H9 (cell line): ENCODE data around the gene CLMN. TPM values are rescaled to one million over a fixed set of nuclear protein-coding genes. Genes with fewer than 3 reads are reported as not detected.
A peak's percentile ranks its signal among the peaks of the same experiment; 100 is the strongest.

Experiments
- DNase-seq: peaks from one replicate; pipeline ENCODE4 v3.0.0-alpha.2; 2017
- H2AFZ ChIP-seq: one replicate; pipeline ENCODE4 v1.6.1; 2013; ENCODE audit warnings: mild to moderate bottlenecking, low read length, control low read depth, moderate library complexity
- H2AK5ac ChIP-seq: 2 replicates; pipeline ENCODE4 v1.6.1; 2013; ENCODE audit warnings: low read length, control low read depth, mixed read lengths; ENCODE audit not compliant: insufficient read length
- H2BK120ac ChIP-seq: one replicate; pipeline ENCODE4 v1.6.1; 2013; ENCODE audit warnings: low read depth, mild to moderate bottlenecking, low read length, control low read depth, inconsistent platforms; ENCODE audit not compliant: poor library complexity, severe bottlenecking
- H2BK12ac ChIP-seq: 2 replicates; pipeline ENCODE4 v1.6.1; 2013; ENCODE audit warnings: low read length, control low read depth, mixed read lengths, low read depth; ENCODE audit not compliant: insufficient read length
- H2BK15ac ChIP-seq: 2 replicates; pipeline ENCODE4 v1.6.1; 2013; ENCODE audit warnings: low read depth, low read length, control low read depth
- H2BK20ac ChIP-seq: one replicate; pipeline ENCODE4 v1.6.1; 2013; ENCODE audit warnings: low read depth, mild to moderate bottlenecking, low read length, control low read depth, inconsistent platforms; ENCODE audit not compliant: poor library complexity, severe bottlenecking
- H2BK5ac ChIP-seq: 2 replicates; pipeline ENCODE4 v1.6.1; 2013; ENCODE audit warnings: low read length, control low read depth, mixed read lengths; ENCODE audit not compliant: insufficient read length
- H3K14ac ChIP-seq: 2 replicates; pipeline ENCODE4 v1.6.1; 2013; ENCODE audit warnings: low read length, control low read depth; ENCODE audit not compliant: insufficient read depth
- H3K18ac ChIP-seq: 2 replicates; pipeline ENCODE4 v1.6.1; 2013; ENCODE audit warnings: low read depth, mild to moderate bottlenecking, mixed read lengths, low read length, control low read depth; ENCODE audit not compliant: insufficient read length
- H3K23ac ChIP-seq: 2 replicates; pipeline ENCODE4 v1.6.1; 2013; ENCODE audit warnings: low read length, control low read depth, mixed read lengths, low read depth; ENCODE audit not compliant: insufficient read length
- H3K23me2 ChIP-seq: 2 replicates; pipeline ENCODE4 v1.6.1; 2013; ENCODE audit warnings: low read depth, mild to moderate bottlenecking, mixed read lengths, low read length, control low read depth; ENCODE audit not compliant: insufficient read length, poor library complexity, severe bottlenecking
- H3K27ac ChIP-seq: 2 replicates; pipeline ENCODE4 v1.5.1; 2013; ENCODE audit warnings: low read length, control low read depth, mixed read lengths, low read depth; ENCODE audit not compliant: insufficient read length
- H3K27me3 ChIP-seq: 2 replicates; pipeline ENCODE4 v1.6.1; 2013; ENCODE audit warnings: low read length, control low read depth, inconsistent platforms; ENCODE audit not compliant: insufficient read depth
- H3K4ac ChIP-seq: 2 replicates; pipeline ENCODE4 v1.6.1; 2013; ENCODE audit warnings: low read depth, mild to moderate bottlenecking, control low read depth, inconsistent platforms, low read length, moderate library complexity
- H3K4me1 ChIP-seq: 2 replicates; pipeline ENCODE4 v1.6.1; 2013; ENCODE audit warnings: low read length, control low read depth, inconsistent platforms; ENCODE audit not compliant: insufficient read depth
- H3K4me2 ChIP-seq: 2 replicates; pipeline ENCODE4 v1.6.1; 2013; ENCODE audit warnings: low read length, control low read depth, mixed read lengths; ENCODE audit not compliant: insufficient read length, insufficient read depth
- H3K56ac ChIP-seq: 2 replicates; pipeline ENCODE4 v1.6.1; 2013; ENCODE audit warnings: low read depth, mild to moderate bottlenecking, mixed read lengths, low read length, control low read depth; ENCODE audit not compliant: insufficient read length
- H3K79me1 ChIP-seq: 2 replicates; pipeline ENCODE4 v1.6.1; 2013; ENCODE audit warnings: low read depth, mild to moderate bottlenecking, moderate library complexity, low read length, control low read depth, inconsistent platforms; ENCODE audit not compliant: insufficient read depth, poor library complexity, severe bottlenecking
- H3K79me2 ChIP-seq: 2 replicates; pipeline ENCODE4 v1.6.1; 2013; ENCODE audit warnings: low read length, control low read depth, inconsistent platforms; ENCODE audit not compliant: insufficient read depth
- H3K9ac ChIP-seq: 2 replicates; pipeline ENCODE4 v1.6.1; 2013; ENCODE audit warnings: low read length, control low read depth, mixed read lengths; ENCODE audit not compliant: insufficient read length; ENCODE audit errors: extremely low read depth
- H3K9me3 ChIP-seq: one replicate; pipeline ENCODE4 v1.6.1; 2013; ENCODE audit warnings: low read depth, low read length, inconsistent platforms; ENCODE audit not compliant: control insufficient read depth
- H3T11ph ChIP-seq: one replicate; pipeline ENCODE4 v1.6.1; 2013; ENCODE audit warnings: mild to moderate bottlenecking, low read length, control low read depth, inconsistent platforms
- H4K20me1 ChIP-seq: one replicate; pipeline ENCODE4 v1.6.1; 2013; ENCODE audit not compliant: control insufficient read depth, insufficient read length, insufficient read depth
- H4K5ac ChIP-seq: 2 replicates; pipeline ENCODE4 v1.6.1; 2013; ENCODE audit warnings: low read depth, mild to moderate bottlenecking, mixed read lengths, low read length, control low read depth; ENCODE audit not compliant: insufficient read length
- H4K8ac ChIP-seq: replicated peaks from 2 replicates; pipeline ENCODE4 v1.6.1; 2013; ENCODE audit warnings: low read length, control low read depth, mixed read lengths, low read depth; ENCODE audit not compliant: insufficient read length
- H4K91ac ChIP-seq: 2 replicates; pipeline ENCODE4 v1.6.1; 2013; ENCODE audit warnings: low read depth, mild to moderate bottlenecking, moderate library complexity, mixed read lengths, low read length, control low read depth; ENCODE audit not compliant: insufficient read length
- H3K27ac Mint-ChIP-seq, 3 experiments: 2 replicates in 2 of 3; 3 replicates in 1 of 3; pipeline ENCODE4 v1.8.0; 2020 to 2021; ENCODE audit warnings: mixed read lengths in 3 of 3, mild to moderate bottlenecking in 1 of 3, moderate library complexity in 1 of 3
- H3K27me3 Mint-ChIP-seq: 2 replicates; pipeline ENCODE4 v1.8.0; 2021; ENCODE audit warnings: low read depth, mild to moderate bottlenecking, moderate library complexity, mixed read lengths
- H3K36me3 Mint-ChIP-seq, 3 experiments: 2 replicates in 2 of 3; 3 replicates in 1 of 3; pipeline ENCODE4 v1.8.0; 2020 to 2021; ENCODE audit warnings: low read depth in 3 of 3, mixed read lengths in 3 of 3; ENCODE audit not compliant: insufficient read depth in 1 of 3
- H3K4me1 Mint-ChIP-seq, 2 experiments: 2 replicates each; pipeline ENCODE4 v1.8.0; 2020; ENCODE audit warnings: mixed read lengths in 2 of 2
- H3K4me3 Mint-ChIP-seq, 2 experiments: 2 replicates in 1 of 2; 3 replicates in 1 of 2; pipeline ENCODE4 v1.8.0; 2020 to 2021; ENCODE audit warnings: mild to moderate bottlenecking in 2 of 2, mixed read lengths in 2 of 2, moderate library complexity in 1 of 2
- H3K9me3 Mint-ChIP-seq, 2 experiments: 2 replicates in 1 of 2; 3 replicates in 1 of 2; pipeline ENCODE4 v1.8.0; 2020; ENCODE audit warnings: mild to moderate bottlenecking in 2 of 2, mixed read lengths in 2 of 2, moderate library complexity in 1 of 2
- WGBS: extraction: QIAGEN DNeasy Blood & Tissue Kit; methylation state at CpG from one replicate; pipeline ENCODE4 v1.1.7; 2013; ENCODE audit warnings: missing lambda C conversion rate, low lambda C conversion rate, mixed read lengths; ENCODE audit not compliant: insufficient read length; ENCODE audit errors: extremely low coverage; 5-methylcytosine and 5-hydroxymethylcytosine counted together
- total RNA-seq: library from RNA; stranded (reverse); gene quantifications from 2 replicates; pipeline ENCODE4 v1.2.1, GENCODE V29; 2021
- TF ChIP-seq, protein P1 (sequence below): fragments of 200-600 bp; sonication (generic); conservative IDR thresholded peaks from 3 replicates; pipeline ENCODE4 v1.8.0; 2021; ENCODE audit warnings: antibody characterized with exemption, mild to moderate bottlenecking

The CLMN gene
- total RNA-seq, 1 experiment from 2014 or later = 7.6 TPM

DNA sequence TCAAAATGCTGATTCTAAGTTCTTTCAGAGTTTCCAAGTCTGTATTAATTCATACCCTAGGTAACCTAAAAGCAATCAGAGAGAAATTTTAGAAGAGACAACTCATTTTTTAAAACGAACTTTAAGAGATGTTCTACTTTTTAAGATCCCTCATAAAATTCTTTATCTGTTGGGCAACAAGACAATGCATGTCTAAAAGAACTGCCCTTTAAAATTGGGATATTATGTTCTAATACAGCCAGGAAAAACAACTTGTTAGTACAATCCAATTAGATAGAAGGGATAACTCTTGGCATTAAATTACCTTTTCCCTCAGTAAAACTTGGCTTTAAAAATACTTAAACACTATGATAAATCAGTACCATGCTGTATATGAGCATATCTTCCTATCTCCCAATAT lies 178.0 kb downstream of the CLMN start:
- no peak overlapping the region for H3K4ac ChIP-seq
- no peak overlapping the region for H3K9ac ChIP-seq
- H3K36me3 Mint-ChIP-seq = peaks cover 5 to 14% (median 14%) of the 10 kb centered on the region in 3 experiments
- peaks cover 10% of the 10 kb centered on the region; the same call in 1 of the 2 replicates for H3K4me1 ChIP-seq
- no peak overlapping the region for H3K23ac ChIP-seq
- H3K9me3 ChIP-seq = no peaks in the 10 kb centered on the region
- no peak overlapping the region for H4K8ac ChIP-seq
- no peak overlapping the region for H2BK20ac ChIP-seq
- no peak overlapping the region for H3K18ac ChIP-seq
- H4K20me1 ChIP-seq = no peaks in the 10 kb centered on the region
- H3K4me3 Mint-ChIP-seq = peak overlapping the region in 1 of 2 experiments; percentile 55; a peak in 1 of 5 replicates
- H3K27me3 Mint-ChIP-seq = no peaks in the 10 kb centered on the region
- H2AK5ac ChIP-seq = no peak overlapping the region
- no peak overlapping the region for H3K56ac ChIP-seq
- H4K91ac ChIP-seq = no peak overlapping the region
- H3K79me2 ChIP-seq = peaks cover 10% of the 10 kb centered on the region; the same call in 1 of the 2 replicates
- WGBS = no CpG with 5 or more reads among the region's 1 CpG
- H2AFZ ChIP-seq = no peak overlapping the region
- no peak overlapping the region for H2BK12ac ChIP-seq
- H2BK15ac ChIP-seq = no peak overlapping the region
- no peak overlapping the region for H2BK5ac ChIP-seq
- H2BK120ac ChIP-seq = no peak overlapping the region
- no peak overlapping the region for H3T11ph ChIP-seq
- H3K79me1 ChIP-seq = no peaks in the 10 kb centered on the region
- no peak for DNase-seq
- H3K27ac Mint-ChIP-seq = peak overlapping the region in 2 of 3 experiments; percentile 64 to 66; a peak in 3 of 7 replicates
- peaks cover 5 to 15% of the 10 kb centered on the region in 2 experiments; a peak in 4 of 5 replicates for H3K9me3 Mint-ChIP-seq
- H3K23me2 ChIP-seq = no peaks in the 10 kb centered on the region
- no peak overlapping the region for H3K27ac ChIP-seq
- peaks cover 80 to 90% of the 10 kb centered on the region in 2 experiments for H3K4me1 Mint-ChIP-seq
- no peaks in the 10 kb centered on the region for H3K27me3 ChIP-seq
- TF ChIP-seq, protein P1, sequence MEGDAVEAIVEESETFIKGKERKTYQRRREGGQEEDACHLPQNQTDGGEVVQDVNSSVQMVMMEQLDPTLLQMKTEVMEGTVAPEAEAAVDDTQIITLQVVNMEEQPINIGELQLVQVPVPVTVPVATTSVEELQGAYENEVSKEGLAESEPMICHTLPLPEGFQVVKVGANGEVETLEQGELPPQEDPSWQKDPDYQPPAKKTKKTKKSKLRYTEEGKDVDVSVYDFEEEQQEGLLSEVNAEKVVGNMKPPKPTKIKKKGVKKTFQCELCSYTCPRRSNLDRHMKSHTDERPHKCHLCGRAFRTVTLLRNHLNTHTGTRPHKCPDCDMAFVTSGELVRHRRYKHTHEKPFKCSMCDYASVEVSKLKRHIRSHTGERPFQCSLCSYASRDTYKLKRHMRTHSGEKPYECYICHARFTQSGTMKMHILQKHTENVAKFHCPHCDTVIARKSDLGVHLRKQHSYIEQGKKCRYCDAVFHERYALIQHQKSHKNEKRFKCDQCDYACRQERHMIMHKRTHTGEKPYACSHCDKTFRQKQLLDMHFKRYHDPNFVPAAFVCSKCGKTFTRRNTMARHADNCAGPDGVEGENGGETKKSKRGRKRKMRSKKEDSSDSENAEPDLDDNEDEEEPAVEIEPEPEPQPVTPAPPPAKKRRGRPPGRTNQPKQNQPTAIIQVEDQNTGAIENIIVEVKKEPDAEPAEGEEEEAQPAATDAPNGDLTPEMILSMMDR = no peak
- H3K4me2 ChIP-seq = no peak overlapping the region
- H4K5ac ChIP-seq = no peak overlapping the region
- H3K14ac ChIP-seq = no peak overlapping the region
